ENCODE measurements around the gene AFDN. TPM values are rescaled to one million over a fixed set of nuclear protein-coding genes. Genes with fewer than 3 reads are reported as not detected.

The AFDN gene
- total RNA-seq, 1 donor from 2014 or later: 109 TPM

DNA sequence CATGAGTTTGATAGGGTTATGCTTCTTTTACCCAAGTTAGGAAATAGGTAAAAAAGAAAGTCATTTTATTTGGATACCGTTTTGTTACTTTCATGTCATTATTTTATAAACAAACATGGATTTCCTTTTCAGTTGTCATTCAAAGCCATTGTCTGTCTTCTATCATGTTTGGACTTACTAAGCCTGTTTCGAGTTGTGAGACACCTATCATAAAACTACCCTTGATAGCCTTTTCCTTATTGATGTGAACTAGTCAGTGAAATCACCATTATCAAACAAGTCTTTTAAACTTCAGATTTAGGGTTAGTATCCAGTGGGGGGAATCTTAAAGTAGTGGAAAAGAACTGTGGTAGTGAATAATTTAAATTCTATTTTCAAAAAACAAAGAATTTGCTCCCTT, 85.8 kb downstream of the AFDN start:
- DNase-seq (ENCODE audit: low read depth): no peak
- TF ChIP-seq, protein P1, sequence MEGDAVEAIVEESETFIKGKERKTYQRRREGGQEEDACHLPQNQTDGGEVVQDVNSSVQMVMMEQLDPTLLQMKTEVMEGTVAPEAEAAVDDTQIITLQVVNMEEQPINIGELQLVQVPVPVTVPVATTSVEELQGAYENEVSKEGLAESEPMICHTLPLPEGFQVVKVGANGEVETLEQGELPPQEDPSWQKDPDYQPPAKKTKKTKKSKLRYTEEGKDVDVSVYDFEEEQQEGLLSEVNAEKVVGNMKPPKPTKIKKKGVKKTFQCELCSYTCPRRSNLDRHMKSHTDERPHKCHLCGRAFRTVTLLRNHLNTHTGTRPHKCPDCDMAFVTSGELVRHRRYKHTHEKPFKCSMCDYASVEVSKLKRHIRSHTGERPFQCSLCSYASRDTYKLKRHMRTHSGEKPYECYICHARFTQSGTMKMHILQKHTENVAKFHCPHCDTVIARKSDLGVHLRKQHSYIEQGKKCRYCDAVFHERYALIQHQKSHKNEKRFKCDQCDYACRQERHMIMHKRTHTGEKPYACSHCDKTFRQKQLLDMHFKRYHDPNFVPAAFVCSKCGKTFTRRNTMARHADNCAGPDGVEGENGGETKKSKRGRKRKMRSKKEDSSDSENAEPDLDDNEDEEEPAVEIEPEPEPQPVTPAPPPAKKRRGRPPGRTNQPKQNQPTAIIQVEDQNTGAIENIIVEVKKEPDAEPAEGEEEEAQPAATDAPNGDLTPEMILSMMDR (conservative IDR thresholded peaks at IDR 0.05; ENCODE audit: low read depth, low read length): no peak
- H3K4me3 ChIP-seq (ENCODE audit: low read depth, low read length): no peak overlapping the region

DNA sequence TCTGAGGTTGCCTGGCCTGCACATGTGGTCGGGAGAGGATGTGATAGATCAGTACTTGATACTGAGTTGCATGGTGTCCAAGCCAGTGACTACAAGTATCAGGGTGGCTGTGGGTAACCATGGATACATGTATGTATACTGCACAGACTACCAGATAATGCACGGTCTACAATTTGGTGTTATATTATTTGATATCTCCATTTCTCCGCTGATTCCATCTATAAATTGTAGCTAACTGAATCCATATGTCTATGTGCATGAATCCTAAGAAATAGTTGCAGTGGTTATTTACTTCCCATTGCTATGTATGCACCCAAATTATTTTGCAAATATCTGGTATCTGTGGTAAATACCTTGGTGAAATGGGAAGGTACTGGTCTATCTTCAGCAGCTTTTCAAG, 87.0 kb downstream of the AFDN start:
- no peak overlapping the region for H3K4me3 ChIP-seq (ENCODE audit: low read depth, low read length)
- no peak for DNase-seq (ENCODE audit: low read depth)
- TF ChIP-seq, protein P1 (conservative IDR thresholded peaks at IDR 0.05; ENCODE audit: low read depth, low read length): no peak

DNA sequence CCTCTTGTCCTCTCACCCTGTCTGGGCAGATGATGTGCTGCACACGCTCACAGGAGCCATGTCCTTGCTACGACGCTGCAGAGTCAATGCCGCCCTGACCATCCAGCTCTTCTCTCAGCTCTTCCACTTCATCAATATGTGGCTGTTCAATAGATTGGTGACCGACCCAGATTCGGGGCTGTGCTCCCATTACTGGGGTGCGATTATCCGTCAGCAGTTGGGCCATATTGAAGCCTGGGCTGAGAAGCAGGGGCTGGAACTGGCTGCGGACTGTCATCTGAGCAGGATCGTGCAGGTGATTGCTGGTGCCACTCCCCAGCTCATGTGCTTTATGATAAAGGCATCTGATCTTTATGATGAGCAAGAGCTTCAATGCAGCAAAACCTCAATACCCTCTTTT, 88.4 kb downstream of the AFDN start:
- no peak for DNase-seq (ENCODE audit: low read depth)
- H3K4me3 ChIP-seq (ENCODE audit: low read depth, low read length): no peak overlapping the region
- TF ChIP-seq, protein P1 (conservative IDR thresholded peaks at IDR 0.05; ENCODE audit: low read depth, low read length): no peak

DNA sequence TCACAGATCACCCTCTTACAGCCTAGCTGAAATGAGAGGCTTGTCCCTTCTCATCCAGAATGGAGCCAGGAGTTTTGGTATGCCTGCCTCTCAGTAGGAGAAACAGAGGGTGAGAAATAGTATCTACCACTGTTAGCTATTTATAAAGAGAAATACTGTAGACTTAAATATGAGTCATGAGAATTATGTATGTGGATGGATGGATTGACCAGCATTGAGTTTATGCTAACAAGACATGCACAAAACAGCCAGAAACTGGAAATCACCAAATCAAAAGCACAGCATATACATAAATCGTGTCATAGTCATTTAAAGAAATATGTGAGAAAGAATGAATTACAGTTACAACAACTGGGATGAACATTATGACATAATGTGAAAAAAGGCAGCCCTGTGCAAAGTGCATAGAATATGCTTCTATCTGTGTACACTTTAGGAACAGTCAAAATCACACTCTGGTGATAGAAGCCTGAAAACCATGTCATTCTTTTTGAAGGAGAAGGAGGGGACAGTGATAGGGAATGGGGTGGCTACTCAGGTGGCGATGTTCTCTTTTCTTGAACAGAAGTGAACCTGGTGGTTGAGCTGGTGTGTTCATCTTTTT, 90.9 kb downstream of the AFDN start:
- no peak for DNase-seq (ENCODE audit: low read depth)
- TF ChIP-seq, protein P1 (conservative IDR thresholded peaks at IDR 0.05; ENCODE audit: low read depth, low read length): no peak
- no peak overlapping the region for H3K4me3 ChIP-seq (ENCODE audit: low read depth, low read length)

DNA sequence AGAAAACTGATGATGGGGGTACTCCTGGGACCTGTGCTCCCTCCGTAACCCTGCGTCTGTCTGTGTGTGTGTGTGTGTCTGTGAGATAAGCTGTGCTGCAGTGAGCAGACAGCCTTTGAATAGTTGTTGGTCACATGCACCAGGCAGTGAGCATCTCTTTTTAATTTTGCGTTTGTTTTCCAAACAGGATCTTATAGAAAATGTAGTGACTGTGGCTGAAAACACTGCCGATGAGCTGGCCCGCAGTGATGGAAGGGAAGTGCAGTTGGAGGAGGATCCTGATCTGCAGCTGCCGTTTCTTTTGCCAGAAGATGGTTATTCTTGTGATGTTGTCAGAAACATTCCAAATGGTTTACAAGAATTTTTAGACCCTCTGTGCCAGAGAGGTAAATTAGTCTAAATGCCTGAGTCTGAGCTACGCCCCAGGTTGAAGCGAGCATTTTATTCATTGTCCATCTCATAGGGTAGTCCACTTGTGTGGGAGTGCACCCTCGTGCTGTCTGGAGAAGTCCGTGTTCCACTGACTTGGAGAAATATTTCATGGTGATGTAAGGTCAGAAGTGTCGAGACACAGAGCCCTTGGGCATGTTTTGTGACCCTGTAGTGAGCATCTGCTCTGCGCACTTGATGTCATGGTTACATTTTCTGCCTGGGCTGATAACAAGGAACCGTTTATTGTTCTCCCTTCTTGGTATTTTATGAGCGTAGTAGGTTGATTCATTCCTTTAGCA, 92.0 kb downstream of the AFDN start:
- H3K4me3 ChIP-seq (ENCODE audit: low read depth, low read length): no peak overlapping the region
- TF ChIP-seq, protein P1 (conservative IDR thresholded peaks at IDR 0.05; ENCODE audit: low read depth, low read length): no peak
- DNase-seq (ENCODE audit: low read depth): no peak

DNA sequence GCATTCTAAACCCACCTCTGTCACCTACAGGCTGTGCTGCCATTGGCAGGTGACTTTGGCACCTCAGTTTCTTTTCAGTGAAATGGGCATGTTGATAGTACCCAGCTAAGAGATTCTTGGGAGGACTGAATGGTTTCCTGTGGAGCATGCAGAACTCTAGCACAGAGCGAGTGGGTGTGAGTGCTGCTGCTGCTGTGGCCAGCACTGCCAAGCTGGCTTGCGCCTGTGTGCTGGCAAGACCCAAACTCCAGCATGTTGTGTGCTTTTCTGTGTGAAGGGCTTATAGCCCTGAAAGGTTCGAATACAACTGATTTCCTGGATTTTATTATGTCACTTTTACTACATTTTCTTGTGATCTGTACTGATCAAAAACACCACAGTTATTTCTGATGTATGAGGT, 92.6 kb downstream of the AFDN start:
- TF ChIP-seq, protein P1 (conservative IDR thresholded peaks at IDR 0.05; ENCODE audit: low read depth, low read length): no peak
- no peak for DNase-seq (ENCODE audit: low read depth)
- no peak overlapping the region for H3K4me3 ChIP-seq (ENCODE audit: low read depth, low read length)

DNA sequence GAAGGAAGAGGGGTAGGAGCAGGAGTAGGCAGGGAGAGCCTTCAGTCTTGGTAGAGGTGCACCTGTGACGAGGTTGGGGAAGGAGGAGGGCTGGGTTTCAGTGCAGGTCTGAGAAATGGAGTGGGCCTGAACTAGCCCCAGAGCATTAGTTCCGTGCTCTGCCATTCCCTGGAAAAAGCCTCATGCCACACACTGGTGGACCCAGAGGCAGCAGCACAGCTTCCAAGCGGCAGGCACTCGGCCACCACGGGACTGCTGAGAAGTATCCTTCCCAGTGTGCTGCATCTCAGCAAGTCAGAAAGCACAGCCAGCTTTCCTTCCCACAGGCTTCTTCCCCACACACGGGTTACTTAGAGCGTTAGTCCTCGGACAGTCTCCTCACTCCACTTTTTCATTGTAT, 93.5 kb downstream of the AFDN start:
- no peak for DNase-seq (ENCODE audit: low read depth)

More for the DNA sequence above, 93.5 kb downstream of the AFDN start:
- H3K4me3 ChIP-seq (ENCODE audit: low read depth, low read length): no peak overlapping the region
- TF ChIP-seq, protein P1 (conservative IDR thresholded peaks at IDR 0.05; ENCODE audit: low read depth, low read length): no peak
